Measurements from ENCODE around the gene TAAR6. TPM values are rescaled to one million over a fixed set of nuclear protein-coding genes. Genes with fewer than 3 reads are reported as not detected.
"Not testable (repeated sequence)": the region's sequence is repeated elsewhere in the genome, so short reads cannot be mapped to it uniquely, and the experiment has no call there.

Gene TAAR6
- total RNA-seq (not detected), polyA plus RNA-seq (ENCODE audit: insufficient read length in 2 of 2) (not detected)
- long read RNA-seq, donor 1 = 0 reads
- long read RNA-seq, donor 2 = 0 reads
- long read RNA-seq, donor 3 = 0 reads
- long read RNA-seq, donor 4 = 0 reads

- Histone ChIP-seq H3K9me3 (ENCODE audit: control insufficient read depth, insufficient read depth, low read length) (no peaks in the 10 kb centered on the region), H3K4me3 (ENCODE audit: low read depth, low read length) (no peak within 1 kb of the TSS), H3K27me3 (ENCODE audit: control insufficient read depth, insufficient read depth, low read length) (no peaks in the 10 kb centered on the region), H3K4me1 (ENCODE audit: control insufficient read depth, insufficient read depth, low read length) (no peaks in the 10 kb centered on the region), H3K27ac (ENCODE audit: low read depth, low read length) (no peak within 1 kb of the TSS), H3K36me3 (ENCODE audit: control insufficient read depth, insufficient read depth, low read length) (no peaks in the 10 kb centered on the region)
- peak in 2 of 6 donors; percentile 44 to 50 for DNase-seq (ENCODE audit: low read depth in 4 of 6, low spot score in 6 of 6)
- 60% methylated on average over 3 of the region's 15 CpGs for WGBS (ENCODE audit: insufficient coverage)
Observed at GRCh38 chr6:132570221-132570777, at the start of gene TAAR6. TSS of gene TAAR6 (plus strand) at chr6:132570322. CDS start at chr6:132570322, 0 bp downstream.

- DNase-seq (ENCODE audit: low read depth in 4 of 6, low spot score in 6 of 6) = no peak
- no peaks in the 10 kb centered on the region for H3K9me3 ChIP-seq (ENCODE audit: control insufficient read depth, insufficient read depth, low read length)
- no peak overlapping the region for H3K4me3 ChIP-seq (ENCODE audit: low read depth, low read length)
- WGBS (ENCODE audit: insufficient coverage) = no CpG with 5 or more reads among the region's 2 CpGs
- no peak overlapping the region for H3K27ac ChIP-seq (ENCODE audit: low read depth, low read length)
- no peaks in the 10 kb centered on the region for H3K4me1 ChIP-seq (ENCODE audit: control insufficient read depth, insufficient read depth, low read length)
- no peaks in the 10 kb centered on the region for H3K36me3 ChIP-seq (ENCODE audit: control insufficient read depth, insufficient read depth, low read length)
- peaks cover 1% of the 10 kb centered on the region for H3K27me3 ChIP-seq (ENCODE audit: control insufficient read depth, insufficient read depth, low read length)
Observed at GRCh38 chr6:132520953-132521352, 49.2 kb upstream of the TAAR6 start.

- Histone ChIP-seq H3K27ac (ENCODE audit: low read depth, low read length) (no peak overlapping the region), H3K27me3 (ENCODE audit: control insufficient read depth, insufficient read depth, low read length) (no peaks in the 10 kb centered on the region), H3K4me1 (ENCODE audit: control insufficient read depth, insufficient read depth, low read length) (no peaks in the 10 kb centered on the region), H3K36me3 (ENCODE audit: control insufficient read depth, insufficient read depth, low read length) (no peaks in the 10 kb centered on the region), H3K4me3 (ENCODE audit: low read depth, low read length) (no peak overlapping the region), H3K9me3 (ENCODE audit: control insufficient read depth, insufficient read depth, low read length) (no peaks in the 10 kb centered on the region)
- 77% methylated on average over 5 of the region's 5 CpGs for WGBS (ENCODE audit: insufficient coverage)
- DNase-seq (ENCODE audit: low read depth in 4 of 6, low spot score in 6 of 6) = peak in 1 of 6 donors; percentile 31
Observed at GRCh38 chr6:132524646-132525045, 45.5 kb upstream of the TAAR6 start.

GRCh38 chr6:132525866-132526265 lies 44.3 kb upstream of the TAAR6 start:
- H3K4me1 ChIP-seq (ENCODE audit: control insufficient read depth, insufficient read depth, low read length) = peaks cover 2% of the 10 kb centered on the region
- no peak for DNase-seq (ENCODE audit: low read depth in 4 of 6, low spot score in 6 of 6)
- H3K9me3 ChIP-seq (ENCODE audit: control insufficient read depth, insufficient read depth, low read length) = no peaks in the 10 kb centered on the region
- 57% methylated on average over 4 of the region's 4 CpGs for WGBS (ENCODE audit: insufficient coverage)
- no peak overlapping the region for H3K27ac ChIP-seq (ENCODE audit: low read depth, low read length)
- no peak overlapping the region for H3K4me3 ChIP-seq (ENCODE audit: low read depth, low read length)
- H3K27me3 ChIP-seq (ENCODE audit: control insufficient read depth, insufficient read depth, low read length) = no peaks in the 10 kb centered on the region
- H3K36me3 ChIP-seq (ENCODE audit: control insufficient read depth, insufficient read depth, low read length) = no peaks in the 10 kb centered on the region

- Histone ChIP-seq H3K4me1 (ENCODE audit: control insufficient read depth, insufficient read depth, low read length) (peaks cover 2% of the 10 kb centered on the region), H3K27me3 (ENCODE audit: control insufficient read depth, insufficient read depth, low read length) (no peaks in the 10 kb centered on the region), H3K36me3 (ENCODE audit: control insufficient read depth, insufficient read depth, low read length) (no peaks in the 10 kb centered on the region), H3K4me3 (ENCODE audit: low read depth, low read length) (no peak overlapping the region), H3K27ac (ENCODE audit: low read depth, low read length) (no peak overlapping the region), H3K9me3 (ENCODE audit: control insufficient read depth, insufficient read depth, low read length) (no peaks in the 10 kb centered on the region)
- WGBS (ENCODE audit: insufficient coverage) = 60% methylated on average over 2 of the region's 2 CpGs
- no peak for DNase-seq (ENCODE audit: low read depth in 4 of 6, low spot score in 6 of 6)
Observed at GRCh38 chr6:132526461-132526860, 43.7 kb upstream of the TAAR6 start.

GRCh38 chr6:132527791-132528190 lies 42.3 kb upstream of the TAAR6 start:
- no peak overlapping the region for H3K4me3 ChIP-seq (ENCODE audit: low read depth, low read length)
- peaks cover 2% of the 10 kb centered on the region for H3K4me1 ChIP-seq (ENCODE audit: control insufficient read depth, insufficient read depth, low read length)
- WGBS (ENCODE audit: insufficient coverage) = no CpG with 5 or more reads among the region's 6 CpGs
- no peak overlapping the region for H3K27ac ChIP-seq (ENCODE audit: low read depth, low read length)
- H3K36me3 ChIP-seq (ENCODE audit: control insufficient read depth, insufficient read depth, low read length) = no peaks in the 10 kb centered on the region
- no peaks in the 10 kb centered on the region for H3K9me3 ChIP-seq (ENCODE audit: control insufficient read depth, insufficient read depth, low read length)
- no peak for DNase-seq (ENCODE audit: low read depth in 4 of 6, low spot score in 6 of 6)
- no peaks in the 10 kb centered on the region for H3K27me3 ChIP-seq (ENCODE audit: control insufficient read depth, insufficient read depth, low read length)

- Histone ChIP-seq H3K9me3 (ENCODE audit: control insufficient read depth, insufficient read depth, low read length) (no peaks in the 10 kb centered on the region), H3K36me3 (ENCODE audit: control insufficient read depth, insufficient read depth, low read length) (no peaks in the 10 kb centered on the region), H3K27me3 (ENCODE audit: control insufficient read depth, insufficient read depth, low read length) (no peaks in the 10 kb centered on the region), H3K27ac (ENCODE audit: low read depth, low read length) (no peak overlapping the region), H3K4me1 (ENCODE audit: control insufficient read depth, insufficient read depth, low read length) (peaks cover 2% of the 10 kb centered on the region), H3K4me3 (ENCODE audit: low read depth, low read length) (no peak overlapping the region)
- peak in 5 of 6 donors; percentile 52 to 92 (median 71) for DNase-seq (ENCODE audit: low read depth in 4 of 6, low spot score in 6 of 6)
- WGBS (ENCODE audit: insufficient coverage) = 0% methylated on average over 3 of the region's 9 CpGs
Observed at GRCh38 chr6:132530293-132530974, 39.7 kb upstream of the TAAR6 start.

- no CpG with 5 or more reads among the region's 2 CpGs for WGBS (ENCODE audit: insufficient coverage)
- H3K9me3 ChIP-seq (ENCODE audit: control insufficient read depth, insufficient read depth, low read length); H3K27me3 ChIP-seq (ENCODE audit: control insufficient read depth, insufficient read depth, low read length); DNase-seq (ENCODE audit: low read depth in 4 of 6, low spot score in 6 of 6); H3K27ac ChIP-seq (ENCODE audit: low read depth, low read length); H3K4me3 ChIP-seq (ENCODE audit: low read depth, low read length); H3K36me3 ChIP-seq (ENCODE audit: control insufficient read depth, insufficient read depth, low read length); H3K4me1 ChIP-seq (ENCODE audit: control insufficient read depth, insufficient read depth, low read length): not testable (repeated sequence)
Observed at GRCh38 chr6:132534546-132534945, 35.6 kb upstream of the TAAR6 start.

GRCh38 chr6:132537145-132537544 lies 33.0 kb upstream of the TAAR6 start:
- WGBS (ENCODE audit: insufficient coverage) = no CpG with 5 or more reads among the region's 3 CpGs
- Histone ChIP-seq H3K4me1 (ENCODE audit: control insufficient read depth, insufficient read depth, low read length) (no peaks in the 10 kb centered on the region), H3K4me3 (ENCODE audit: low read depth, low read length) (no peak overlapping the region), H3K36me3 (ENCODE audit: control insufficient read depth, insufficient read depth, low read length) (no peaks in the 10 kb centered on the region), H3K27ac (ENCODE audit: low read depth, low read length) (no peak overlapping the region), H3K9me3 (ENCODE audit: control insufficient read depth, insufficient read depth, low read length) (no peaks in the 10 kb centered on the region), H3K27me3 (ENCODE audit: control insufficient read depth, insufficient read depth, low read length) (no peaks in the 10 kb centered on the region)
- DNase-seq (ENCODE audit: low read depth in 4 of 6, low spot score in 6 of 6) = no peak

GRCh38 chr6:132537977-132538376 lies 32.1 kb upstream of the TAAR6 start, which contains the start of gene TAAR9:
TSS of gene TAAR9 (plus strand) at chr6:132538277. CDS start at chr6:132538290, 13 bp downstream.
- H3K27me3 ChIP-seq (ENCODE audit: control insufficient read depth, insufficient read depth, low read length) = no peaks in the 10 kb centered on the region
- no peak within 1 kb of the TSS for H3K4me3 ChIP-seq (ENCODE audit: low read depth, low read length)
- no peaks in the 10 kb centered on the region for H3K4me1 ChIP-seq (ENCODE audit: control insufficient read depth, insufficient read depth, low read length)
- no peak for DNase-seq (ENCODE audit: low read depth in 4 of 6, low spot score in 6 of 6)
- H3K27ac ChIP-seq (ENCODE audit: low read depth, low read length) = no peak within 1 kb of the TSS
- no peaks in the 10 kb centered on the region for H3K9me3 ChIP-seq (ENCODE audit: control insufficient read depth, insufficient read depth, low read length)
- H3K36me3 ChIP-seq (ENCODE audit: control insufficient read depth, insufficient read depth, low read length) = no peaks in the 10 kb centered on the region
- no CpG with 5 or more reads among the region's 4 CpGs for WGBS (ENCODE audit: insufficient coverage)

Measured in spinal cord (tissue), 10 donors.